Adrenal gland (tissue), 12 donors: ENCODE data around the gene RAD9A. TPM values are rescaled to one million over a fixed set of nuclear protein-coding genes. Genes with fewer than 3 reads are reported as not detected.

Experiments
- DNase-seq, 7 donors: peaks; one replicate each; pipeline ENCODE4 v3.0.0-alpha.2; 2019 to 2020
- H3K27ac ChIP-seq, 5 donors: fragments of 200-600 bp; sonication (generic) in 4 of 5; 1 replicate in 3 of 5; 2 replicates in 2 of 5; pipeline versions ENCODE4 v1.5.1 to v1.8.0; 2016 to 2020; ENCODE audit warnings: mild to moderate bottlenecking in 1 of 5
- H3K27me3 ChIP-seq: fragments of 200-600 bp; 2 replicates; pipeline ENCODE4 v1.8.0; 2021
- H3K36me3 ChIP-seq, 2 donors: fragments of 200-600 bp; replicated peaks in 1 of 2; 1 replicate in 1 of 2; 2 replicates in 1 of 2; pipeline versions ENCODE4 v1.5.1 to v1.8.0; 2018 to 2022
- H3K4me1 ChIP-seq, 2 donors: fragments of 200-600 bp; replicated peaks in 1 of 2; 1 replicate in 1 of 2; 2 replicates in 1 of 2; pipeline versions ENCODE4 v1.5.1 to v1.8.0; 2018 to 2021
- H3K4me3 ChIP-seq, 4 donors: fragments of 200-600 bp; sonication (generic) in 3 of 4; one replicate each; pipeline ENCODE4 v1.5.1; 2016 to 2018
- H3K9me3 ChIP-seq, 3 donors: fragments of 200-600 bp; sonication (generic) in 1 of 3; replicated peaks in 1 of 3; 1 replicate in 2 of 3; 2 replicates in 1 of 3; pipeline versions ENCODE4 v1.5.1 to v1.8.0; 2016 to 2021
- POLR2A ChIP-seq, 2 donors: fragments of 450-650 bp; IDR thresholded peaks; one replicate each; pipeline ENCODE4 v1.6.1; 2017; ENCODE audit warnings: antibody characterized with exemption in 2 of 2, mild to moderate bottlenecking in 2 of 2, moderate library complexity in 1 of 2
- WGBS, 4 donors: extraction: QIAGEN DNeasy Blood & Tissue Kit in 2 of 4; methylation state at CpG; one replicate each; pipeline versions ENCODE4 v1.1.5 to v1.1.7; 2013 to 2017; 5-methylcytosine and 5-hydroxymethylcytosine counted together
- intact Hi-C, 2 donors: fragments of 100-400 bp; cut with DNase I; formaldehyde crosslinking; loops; one replicate each; pipeline versions ENCODE4 v1.14.1 to v1.15.0; 2022 to 2023
- polyA plus RNA-seq, 3 donors: library from polyadenylated mRNA; stranded (reverse); fragments of 200-250 nt in 2 of 3; fragments of 350-450 nt in 1 of 3; fragmentation: Illumina TruSeq in 1 of 3; extraction: RNeasy Lipid Tissue Mini Kit (QIAGEN cat#74804) in 1 of 3; gene quantifications; one replicate each; pipeline ENCODE4 v1.2.3, GENCODE V29; 2013 to 2014
- total RNA-seq, 9 donors: library from RNA; depleted of rRNA in 4 of 9; stranded (reverse); fragments of >200 nt in 4 of 9; fragments of 120-200 nt in 1 of 9; fragmentation: NEBNext Ultra II Directional in 1 of 9; extraction: Animal tissue kit (Norgen Biotek cat#: 25700) in 1 of 9; gene quantifications; one replicate each; pipeline versions ENCODE4 v1.1.0 to v1.2.4, GENCODE V29; 2013 to 2023
- TF ChIP-seq, protein P1 (sequence below), 6 experiments: fragments of 450-650 bp in 4 of 6; fragments of 200-600 bp in 2 of 6; sonication (generic) in 1 of 6; IDR thresholded peaks; 1 replicate in 5 of 6; 2 replicates in 1 of 6; pipeline versions ENCODE4 v1.5.1 to v1.8.0; 2016 to 2021; ENCODE audit warnings: antibody characterized with exemption in 6 of 6, mild to moderate bottlenecking in 2 of 6, moderate library complexity in 1 of 6
- donor health status: healthy with polysubstance abuse.
- donor health status: Bipolar disorder and iron deficiency.
- donor health status: DM: yes; HTN: yes; CAD: no.
- donor health status: DM: no; HTN: no; CAD: no.
- donor health status: DM: no; HTN: no; CAD: no.
- donor health status: DM: yes; HTN: yes; CAD: no.

The RAD9A gene
- total and polyA plus RNA-seq, 12 donors, result 5.4 to 57.7 (median 15.0) TPM

GRCh38 chr11:67400251-67400941, 8.6 kb downstream of the RAD9A start:
- intact Hi-C loops, result no loop called here
- DNase-seq, result peak in 1 of 7 donors; percentile 72
- Histone ChIP-seq H3K4me3 (peak overlapping the region in 3 of 4 donors; percentile 66 to 99 (median 73)), H3K27ac (peak overlapping the region in 3 of 5 donors; percentile 88 to 99 (median 88)), H3K9me3 (no peaks in the 10 kb centered on the region), H3K27me3 (no peaks in the 10 kb centered on the region), H3K36me3 (peaks cover 0 to 29% of the 10 kb centered on the region in 2 donors), H3K4me1 (peaks cover 20 to 47% of the 10 kb centered on the region in 2 donors)
- TF ChIP-seq, protein P1, sequence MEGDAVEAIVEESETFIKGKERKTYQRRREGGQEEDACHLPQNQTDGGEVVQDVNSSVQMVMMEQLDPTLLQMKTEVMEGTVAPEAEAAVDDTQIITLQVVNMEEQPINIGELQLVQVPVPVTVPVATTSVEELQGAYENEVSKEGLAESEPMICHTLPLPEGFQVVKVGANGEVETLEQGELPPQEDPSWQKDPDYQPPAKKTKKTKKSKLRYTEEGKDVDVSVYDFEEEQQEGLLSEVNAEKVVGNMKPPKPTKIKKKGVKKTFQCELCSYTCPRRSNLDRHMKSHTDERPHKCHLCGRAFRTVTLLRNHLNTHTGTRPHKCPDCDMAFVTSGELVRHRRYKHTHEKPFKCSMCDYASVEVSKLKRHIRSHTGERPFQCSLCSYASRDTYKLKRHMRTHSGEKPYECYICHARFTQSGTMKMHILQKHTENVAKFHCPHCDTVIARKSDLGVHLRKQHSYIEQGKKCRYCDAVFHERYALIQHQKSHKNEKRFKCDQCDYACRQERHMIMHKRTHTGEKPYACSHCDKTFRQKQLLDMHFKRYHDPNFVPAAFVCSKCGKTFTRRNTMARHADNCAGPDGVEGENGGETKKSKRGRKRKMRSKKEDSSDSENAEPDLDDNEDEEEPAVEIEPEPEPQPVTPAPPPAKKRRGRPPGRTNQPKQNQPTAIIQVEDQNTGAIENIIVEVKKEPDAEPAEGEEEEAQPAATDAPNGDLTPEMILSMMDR (IDR thresholded peaks at IDR 0.05), result no peak
- no peak for TF ChIP-seq POLR2A (IDR thresholded peaks at IDR 0.05)
- WGBS, 4 donors, result 27 to 37% (median 32%) methylated on average over 8 to 23 of the region's 23 CpGs

GRCh38 chr11:67400942-67401494, 9.2 kb downstream of the RAD9A start:
- no peaks in the 10 kb centered on the region for H3K27me3 ChIP-seq

GRCh38 chr11:67401495-67402191, 9.9 kb downstream of the RAD9A start, which contains the start of gene PPP1CA:
PPP1CA (minus strand) TSS chr11:67401858; CDS start chr11:67401782, 76 bp downstream.
- intact Hi-C loops, result no loop called here
- WGBS, 4 donors, result 0 to 1% (median 1%) methylated on average over 2 to 73 of the region's 73 CpGs

More at GRCh38 chr11:67400942-67401494, 9.2 kb downstream of the RAD9A start:
- intact Hi-C loops, result no loop called here
- Histone ChIP-seq H3K4me3 (peak overlapping the region; percentile 66 to 99 (median 78)), H3K4me1 (peaks cover 20 to 47% of the 10 kb centered on the region in 2 donors), H3K27ac (peak overlapping the region; percentile 60 to 99 (median 88)), H3K36me3 (peaks cover 0 to 26% of the 10 kb centered on the region in 2 donors), H3K9me3 (no peaks in the 10 kb centered on the region)
- peak in 1 of 7 donors; percentile 35 for DNase-seq
- WGBS, 4 donors, result 3 to 20% (median 9%) methylated on average over 2 to 27 of the region's 27 CpGs
- no peak for TF ChIP-seq POLR2A (IDR thresholded peaks at IDR 0.05)
- TF ChIP-seq, protein P1 (IDR thresholded peaks at IDR 0.05), result no peak

More at GRCh38 chr11:67401495-67402191, 9.9 kb downstream of the RAD9A start, which contains the start of gene PPP1CA:
- Histone ChIP-seq H3K4me1 (peaks cover 20 to 47% of the 10 kb centered on the region in 2 donors), H3K36me3 (peaks cover 0 to 25% of the 10 kb centered on the region in 2 donors), H3K9me3 (no peaks in the 10 kb centered on the region), H3K27ac (peak within 1 kb of the TSS; percentile 60 to 99 (median 88)), H3K4me3 (peak within 1 kb of the TSS; percentile 66 to 99 (median 78)), H3K27me3 (no peaks in the 10 kb centered on the region)
- TF ChIP-seq, protein P1 (IDR thresholded peaks at IDR 0.05), result peak in 3 of 6 experiments; percentile 15 to 65 (median 34)
- peak; percentile 57 to 76 for TF ChIP-seq POLR2A (IDR thresholded peaks at IDR 0.05)
- peak; percentile 90 to 94 (median 91) for DNase-seq
